ENCODE measurements around the gene CDR2.

DNA sequence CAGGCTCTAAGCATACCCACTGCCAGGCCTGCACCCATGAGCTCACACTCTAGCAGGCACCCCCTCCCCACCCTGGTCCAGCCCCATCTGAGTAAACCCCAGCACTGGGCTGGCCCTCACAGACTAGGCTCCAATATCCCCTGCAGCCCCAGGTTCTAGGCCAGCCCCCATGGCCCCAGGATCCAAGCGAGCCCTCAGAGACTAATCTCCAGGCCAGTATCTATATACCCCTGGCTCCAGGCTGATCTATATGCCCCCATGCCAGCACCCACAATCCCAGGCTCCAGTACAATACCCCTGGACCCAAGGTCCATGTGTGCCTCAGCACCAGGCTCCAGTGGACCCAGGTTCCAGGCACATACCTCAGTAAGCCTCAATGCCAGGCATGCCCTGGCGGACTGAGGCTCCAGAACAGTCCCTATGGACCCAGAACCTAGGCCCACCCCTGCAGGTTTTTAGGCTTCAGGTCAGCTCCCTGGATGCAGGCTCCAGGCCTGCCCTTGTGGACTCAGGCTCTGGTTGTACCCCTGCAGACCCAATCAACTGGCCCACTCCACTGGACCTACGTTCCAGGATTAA lies 38.7 kb downstream of the CDR2 start:
- TF ChIP-seq, protein P1, sequence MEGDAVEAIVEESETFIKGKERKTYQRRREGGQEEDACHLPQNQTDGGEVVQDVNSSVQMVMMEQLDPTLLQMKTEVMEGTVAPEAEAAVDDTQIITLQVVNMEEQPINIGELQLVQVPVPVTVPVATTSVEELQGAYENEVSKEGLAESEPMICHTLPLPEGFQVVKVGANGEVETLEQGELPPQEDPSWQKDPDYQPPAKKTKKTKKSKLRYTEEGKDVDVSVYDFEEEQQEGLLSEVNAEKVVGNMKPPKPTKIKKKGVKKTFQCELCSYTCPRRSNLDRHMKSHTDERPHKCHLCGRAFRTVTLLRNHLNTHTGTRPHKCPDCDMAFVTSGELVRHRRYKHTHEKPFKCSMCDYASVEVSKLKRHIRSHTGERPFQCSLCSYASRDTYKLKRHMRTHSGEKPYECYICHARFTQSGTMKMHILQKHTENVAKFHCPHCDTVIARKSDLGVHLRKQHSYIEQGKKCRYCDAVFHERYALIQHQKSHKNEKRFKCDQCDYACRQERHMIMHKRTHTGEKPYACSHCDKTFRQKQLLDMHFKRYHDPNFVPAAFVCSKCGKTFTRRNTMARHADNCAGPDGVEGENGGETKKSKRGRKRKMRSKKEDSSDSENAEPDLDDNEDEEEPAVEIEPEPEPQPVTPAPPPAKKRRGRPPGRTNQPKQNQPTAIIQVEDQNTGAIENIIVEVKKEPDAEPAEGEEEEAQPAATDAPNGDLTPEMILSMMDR (IDR thresholded peaks at IDR 0.05): no peak
- no peak for TF ChIP-seq EZH2 (IDR thresholded peaks at IDR 0.05; ENCODE audit: borderline replicate concordance, insufficient read depth, low read depth, low read length, poor library complexity, severe bottlenecking)
